Measurements from ENCODE around the gene TRIM26.

GRCh38 chr6:30259140-30260035 is 46.2 kb upstream of the TRIM26 start:
- TF ChIP-seq, protein P1, sequence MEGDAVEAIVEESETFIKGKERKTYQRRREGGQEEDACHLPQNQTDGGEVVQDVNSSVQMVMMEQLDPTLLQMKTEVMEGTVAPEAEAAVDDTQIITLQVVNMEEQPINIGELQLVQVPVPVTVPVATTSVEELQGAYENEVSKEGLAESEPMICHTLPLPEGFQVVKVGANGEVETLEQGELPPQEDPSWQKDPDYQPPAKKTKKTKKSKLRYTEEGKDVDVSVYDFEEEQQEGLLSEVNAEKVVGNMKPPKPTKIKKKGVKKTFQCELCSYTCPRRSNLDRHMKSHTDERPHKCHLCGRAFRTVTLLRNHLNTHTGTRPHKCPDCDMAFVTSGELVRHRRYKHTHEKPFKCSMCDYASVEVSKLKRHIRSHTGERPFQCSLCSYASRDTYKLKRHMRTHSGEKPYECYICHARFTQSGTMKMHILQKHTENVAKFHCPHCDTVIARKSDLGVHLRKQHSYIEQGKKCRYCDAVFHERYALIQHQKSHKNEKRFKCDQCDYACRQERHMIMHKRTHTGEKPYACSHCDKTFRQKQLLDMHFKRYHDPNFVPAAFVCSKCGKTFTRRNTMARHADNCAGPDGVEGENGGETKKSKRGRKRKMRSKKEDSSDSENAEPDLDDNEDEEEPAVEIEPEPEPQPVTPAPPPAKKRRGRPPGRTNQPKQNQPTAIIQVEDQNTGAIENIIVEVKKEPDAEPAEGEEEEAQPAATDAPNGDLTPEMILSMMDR (IDR thresholded peaks at IDR 0.05), result peak in 3 of 4 donors; percentile 8 to 30 (median 18)
- TF ChIP-seq POLR2A (IDR thresholded peaks at IDR 0.05), result no peak
